ENCODE data around the gene PIK3C3. TPM values are rescaled to one million over a fixed set of nuclear protein-coding genes. Genes with fewer than 3 reads are reported as not detected.

Gene PIK3C3
- total RNA-seq, 1 experiment from 2014 or later = 23.9 TPM

DNA sequence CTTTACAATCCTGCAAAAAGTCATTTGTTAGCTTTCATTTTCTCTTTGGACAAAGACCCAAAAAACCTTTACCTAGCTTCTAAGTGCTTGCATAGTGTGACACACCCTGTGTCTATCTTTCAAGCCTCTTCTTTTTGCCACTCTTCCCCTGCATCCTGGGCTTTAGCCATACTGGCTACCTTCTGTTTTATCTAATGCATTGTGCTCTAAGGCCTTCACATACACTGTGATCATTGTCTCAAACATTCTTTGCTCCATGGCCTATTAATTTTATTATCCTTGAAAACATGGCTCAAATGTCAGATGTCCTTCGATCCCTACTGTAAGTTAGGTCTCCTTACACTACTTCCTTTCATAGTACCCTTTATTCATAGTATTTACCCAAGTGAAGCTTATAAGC is 84.4 kb downstream of the PIK3C3 start:
- CTCF ChIA-PET = no interaction called here
- H3K27ac ChIP-seq (ENCODE audit: low read length) = no peak overlapping the region

DNA sequence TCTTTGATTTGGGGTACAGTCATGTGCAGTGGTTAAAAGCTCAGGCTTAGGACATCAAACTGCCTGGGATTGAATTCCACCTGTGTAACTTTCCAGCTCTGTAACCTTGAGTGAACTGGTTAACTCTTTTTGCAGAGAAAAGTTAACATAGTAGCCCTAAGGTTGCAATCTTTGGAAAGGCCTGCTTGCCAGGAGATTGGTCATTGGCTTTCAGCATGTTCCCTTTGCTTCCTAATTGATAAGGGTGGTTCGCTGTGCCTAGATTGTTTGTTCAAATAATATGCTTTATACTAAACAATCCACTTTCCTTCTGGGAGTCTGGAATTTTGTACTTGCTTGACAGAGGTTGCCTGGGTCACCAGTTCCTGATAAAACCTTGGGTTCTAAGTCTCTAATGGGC is 86.8 kb downstream of the PIK3C3 start:
- DNase-seq (ENCODE audit: low read depth, low spot score) = no peak
- POLR2A ChIA-PET = no interaction called here
- intact Hi-C loops (cut with micrococcal nuclease; ENCODE audit: unreplicated experiment) = no loop called here

More for the DNA sequence above, 84.4 kb downstream of the PIK3C3 start:
- no peak for DNase-seq (ENCODE audit: low read depth, low spot score)
- BruUV-seq (replicated peaks) = no TSS peak
- H3K36me3 ChIP-seq (ENCODE audit: control insufficient read depth, insufficient read depth, low read length) = no peaks in the 10 kb centered on the region
- no peak for ATAC-seq
- in situ Hi-C loops (cut with HindIII; ENCODE audit: low pct_unique_long_range_greater_than_20kb, low sequenced_read_pairs) (no loop called here), intact Hi-C loops (cut with micrococcal nuclease; ENCODE audit: unreplicated experiment) (no loop called here)
- no peaks in the 10 kb centered on the region for H3K9me3 ChIP-seq (ENCODE audit: control insufficient read depth, insufficient read depth, low read depth, low read length)
- H3K4me1 ChIP-seq (ENCODE audit: control insufficient read depth, insufficient read depth, low read length) = no peaks in the 10 kb centered on the region
- no peak overlapping the region for H3K4me3 ChIP-seq (ENCODE audit: low read depth in 2 of 2, low read length in 2 of 2)
- TF ChIP-seq POLR2AphosphoS5 (IDR thresholded peaks at IDR 0.05; ENCODE audit: low read depth, low read length) (no peak), SIN3A (IDR thresholded peaks at IDR 0.05; ENCODE audit: borderline replicate concordance, insufficient read depth, low read depth, low read length) (no peak), TCF7L2 (IDR thresholded peaks at IDR 0.05; ENCODE audit: low read depth, low read length) (no peak)
- TF ChIP-seq, protein P1, sequence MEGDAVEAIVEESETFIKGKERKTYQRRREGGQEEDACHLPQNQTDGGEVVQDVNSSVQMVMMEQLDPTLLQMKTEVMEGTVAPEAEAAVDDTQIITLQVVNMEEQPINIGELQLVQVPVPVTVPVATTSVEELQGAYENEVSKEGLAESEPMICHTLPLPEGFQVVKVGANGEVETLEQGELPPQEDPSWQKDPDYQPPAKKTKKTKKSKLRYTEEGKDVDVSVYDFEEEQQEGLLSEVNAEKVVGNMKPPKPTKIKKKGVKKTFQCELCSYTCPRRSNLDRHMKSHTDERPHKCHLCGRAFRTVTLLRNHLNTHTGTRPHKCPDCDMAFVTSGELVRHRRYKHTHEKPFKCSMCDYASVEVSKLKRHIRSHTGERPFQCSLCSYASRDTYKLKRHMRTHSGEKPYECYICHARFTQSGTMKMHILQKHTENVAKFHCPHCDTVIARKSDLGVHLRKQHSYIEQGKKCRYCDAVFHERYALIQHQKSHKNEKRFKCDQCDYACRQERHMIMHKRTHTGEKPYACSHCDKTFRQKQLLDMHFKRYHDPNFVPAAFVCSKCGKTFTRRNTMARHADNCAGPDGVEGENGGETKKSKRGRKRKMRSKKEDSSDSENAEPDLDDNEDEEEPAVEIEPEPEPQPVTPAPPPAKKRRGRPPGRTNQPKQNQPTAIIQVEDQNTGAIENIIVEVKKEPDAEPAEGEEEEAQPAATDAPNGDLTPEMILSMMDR (IDR thresholded peaks at IDR 0.05) = no peak
- TF ChIP-seq, protein P2, sequence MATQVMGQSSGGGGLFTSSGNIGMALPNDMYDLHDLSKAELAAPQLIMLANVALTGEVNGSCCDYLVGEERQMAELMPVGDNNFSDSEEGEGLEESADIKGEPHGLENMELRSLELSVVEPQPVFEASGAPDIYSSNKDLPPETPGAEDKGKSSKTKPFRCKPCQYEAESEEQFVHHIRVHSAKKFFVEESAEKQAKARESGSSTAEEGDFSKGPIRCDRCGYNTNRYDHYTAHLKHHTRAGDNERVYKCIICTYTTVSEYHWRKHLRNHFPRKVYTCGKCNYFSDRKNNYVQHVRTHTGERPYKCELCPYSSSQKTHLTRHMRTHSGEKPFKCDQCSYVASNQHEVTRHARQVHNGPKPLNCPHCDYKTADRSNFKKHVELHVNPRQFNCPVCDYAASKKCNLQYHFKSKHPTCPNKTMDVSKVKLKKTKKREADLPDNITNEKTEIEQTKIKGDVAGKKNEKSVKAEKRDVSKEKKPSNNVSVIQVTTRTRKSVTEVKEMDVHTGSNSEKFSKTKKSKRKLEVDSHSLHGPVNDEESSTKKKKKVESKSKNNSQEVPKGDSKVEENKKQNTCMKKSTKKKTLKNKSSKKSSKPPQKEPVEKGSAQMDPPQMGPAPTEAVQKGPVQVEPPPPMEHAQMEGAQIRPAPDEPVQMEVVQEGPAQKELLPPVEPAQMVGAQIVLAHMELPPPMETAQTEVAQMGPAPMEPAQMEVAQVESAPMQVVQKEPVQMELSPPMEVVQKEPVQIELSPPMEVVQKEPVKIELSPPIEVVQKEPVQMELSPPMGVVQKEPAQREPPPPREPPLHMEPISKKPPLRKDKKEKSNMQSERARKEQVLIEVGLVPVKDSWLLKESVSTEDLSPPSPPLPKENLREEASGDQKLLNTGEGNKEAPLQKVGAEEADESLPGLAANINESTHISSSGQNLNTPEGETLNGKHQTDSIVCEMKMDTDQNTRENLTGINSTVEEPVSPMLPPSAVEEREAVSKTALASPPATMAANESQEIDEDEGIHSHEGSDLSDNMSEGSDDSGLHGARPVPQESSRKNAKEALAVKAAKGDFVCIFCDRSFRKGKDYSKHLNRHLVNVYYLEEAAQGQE (IDR thresholded peaks at IDR 0.05; ENCODE audit: insufficient read depth in 1 of 2, low read depth in 2 of 2, low read length in 1 of 2) = no peak
- H3K27me3 ChIP-seq (ENCODE audit: control insufficient read depth, insufficient read depth, low read length) = no peaks in the 10 kb centered on the region
- POLR2A ChIA-PET = no interaction called here

More for the DNA sequence above, 86.8 kb downstream of the PIK3C3 start:
- Histone ChIP-seq H3K27ac (ENCODE audit: low read length) (no peak overlapping the region), H3K9me3 (ENCODE audit: control insufficient read depth, insufficient read depth, low read depth, low read length) (no peaks in the 10 kb centered on the region), H3K4me1 (ENCODE audit: control insufficient read depth, insufficient read depth, low read length) (no peaks in the 10 kb centered on the region), H3K27me3 (ENCODE audit: control insufficient read depth, insufficient read depth, low read length) (no peaks in the 10 kb centered on the region), H3K4me3 (ENCODE audit: low read depth in 2 of 2, low read length in 2 of 2) (no peak overlapping the region), H3K36me3 (ENCODE audit: control insufficient read depth, insufficient read depth, low read length) (no peaks in the 10 kb centered on the region)
- in situ Hi-C loops (cut with HindIII; ENCODE audit: low pct_unique_long_range_greater_than_20kb, low sequenced_read_pairs) = no loop called here
- no peak for TF ChIP-seq POLR2AphosphoS5 (IDR thresholded peaks at IDR 0.05; ENCODE audit: low read depth, low read length)
- TF ChIP-seq, protein P2 (IDR thresholded peaks at IDR 0.05; ENCODE audit: insufficient read depth in 1 of 2, low read depth in 2 of 2, low read length in 1 of 2) = no peak
- TF ChIP-seq TCF7L2 (IDR thresholded peaks at IDR 0.05; ENCODE audit: low read depth, low read length) = no peak
- TF ChIP-seq, protein P1 (IDR thresholded peaks at IDR 0.05) = no peak
- no peak for TF ChIP-seq SIN3A (IDR thresholded peaks at IDR 0.05; ENCODE audit: borderline replicate concordance, insufficient read depth, low read depth, low read length)
- no peak for ATAC-seq
- CTCF ChIA-PET = no interaction called here
- no TSS peak for BruUV-seq (replicated peaks)

Measured in Panc1 (cell line).